GM13976 (cell line): Measurements from ENCODE around the gene HDAC9.

Experiments used
- DNase-seq: peaks from one replicate; pipeline ENCODE4 v3.0.0; 2012; ENCODE audit warnings: low spot score
- in situ Hi-C: fragments of 300-500 bp; cut with MboI; formaldehyde crosslinking; loops from one replicate; pipeline ENCODE4 v1.12.0; 2022; ENCODE audit warnings: low sequenced_read_pairs, mixed read lengths, inconsistent platforms; ENCODE audit not compliant: unreplicated experiment
- TF ChIP-seq, protein P1 (sequence below): IDR thresholded peaks from 2 replicates; pipeline ENCODE4 v1.5.1; 2012; ENCODE audit warnings: borderline replicate concordance, mild to moderate bottlenecking; ENCODE audit not compliant: insufficient read depth; ENCODE audit errors: extremely low read depth, missing control alignments, control extremely low read depth

Gene HDAC9

DNA sequence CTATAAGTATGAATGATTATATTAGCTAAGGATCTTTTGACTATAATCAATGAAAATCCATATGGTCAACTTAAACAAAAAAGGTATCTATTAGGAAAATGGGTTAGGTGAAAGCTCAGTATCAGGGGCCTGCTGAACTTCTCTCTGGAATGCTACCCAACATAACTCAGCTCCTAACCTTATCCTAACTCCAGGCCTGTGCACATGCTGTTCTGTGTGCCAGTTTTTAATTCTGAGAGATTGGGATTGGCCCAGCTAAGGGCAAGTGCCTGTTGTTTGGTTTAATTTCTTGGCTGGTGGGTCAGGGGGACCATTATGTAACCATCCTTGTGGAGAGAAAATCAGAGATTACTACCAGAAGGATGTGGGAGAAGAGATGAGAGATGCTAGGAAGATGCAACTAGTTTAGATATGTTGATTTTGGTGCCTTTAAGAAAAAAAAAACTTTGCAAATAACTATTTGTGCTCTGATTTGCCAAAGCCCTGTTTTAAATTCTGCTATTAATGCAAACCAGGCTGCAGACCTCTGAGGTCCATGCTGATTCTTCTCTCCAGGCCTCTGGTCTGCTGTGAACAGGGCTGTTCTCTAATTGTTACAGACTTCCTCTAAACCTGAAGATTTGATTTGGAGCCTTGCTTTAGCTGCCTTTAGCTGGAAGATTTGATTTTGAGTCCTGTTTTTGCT is 23.9 kb upstream of the HDAC9 start:
- in situ Hi-C loops, result no loop called here
- no peak for DNase-seq
- TF ChIP-seq, protein P1, sequence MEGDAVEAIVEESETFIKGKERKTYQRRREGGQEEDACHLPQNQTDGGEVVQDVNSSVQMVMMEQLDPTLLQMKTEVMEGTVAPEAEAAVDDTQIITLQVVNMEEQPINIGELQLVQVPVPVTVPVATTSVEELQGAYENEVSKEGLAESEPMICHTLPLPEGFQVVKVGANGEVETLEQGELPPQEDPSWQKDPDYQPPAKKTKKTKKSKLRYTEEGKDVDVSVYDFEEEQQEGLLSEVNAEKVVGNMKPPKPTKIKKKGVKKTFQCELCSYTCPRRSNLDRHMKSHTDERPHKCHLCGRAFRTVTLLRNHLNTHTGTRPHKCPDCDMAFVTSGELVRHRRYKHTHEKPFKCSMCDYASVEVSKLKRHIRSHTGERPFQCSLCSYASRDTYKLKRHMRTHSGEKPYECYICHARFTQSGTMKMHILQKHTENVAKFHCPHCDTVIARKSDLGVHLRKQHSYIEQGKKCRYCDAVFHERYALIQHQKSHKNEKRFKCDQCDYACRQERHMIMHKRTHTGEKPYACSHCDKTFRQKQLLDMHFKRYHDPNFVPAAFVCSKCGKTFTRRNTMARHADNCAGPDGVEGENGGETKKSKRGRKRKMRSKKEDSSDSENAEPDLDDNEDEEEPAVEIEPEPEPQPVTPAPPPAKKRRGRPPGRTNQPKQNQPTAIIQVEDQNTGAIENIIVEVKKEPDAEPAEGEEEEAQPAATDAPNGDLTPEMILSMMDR, result no peak

GRCh38 chr7:18472161-18472483 is 23.4 kb upstream of the HDAC9 start:
- TF ChIP-seq, protein P1, result no peak

DNA sequence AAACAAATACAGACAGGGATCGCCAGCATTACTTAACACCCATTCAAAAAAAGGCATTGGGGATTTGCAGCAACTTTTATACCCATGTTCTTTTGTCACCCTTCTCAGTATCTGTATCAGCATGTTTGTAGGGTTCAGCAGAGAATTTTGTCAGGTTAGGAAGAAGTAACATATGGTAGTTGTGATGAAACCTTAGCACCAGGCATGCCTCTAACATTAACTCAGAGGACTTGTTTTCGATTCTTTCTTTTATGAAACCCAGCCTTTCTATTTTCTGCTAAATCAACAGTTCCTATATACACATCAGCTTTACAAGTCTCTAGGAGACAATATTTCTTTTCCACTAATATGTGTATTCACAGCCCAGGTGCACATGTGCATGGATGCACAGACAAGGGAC is 22.4 kb upstream of the HDAC9 start:
- TF ChIP-seq, protein P1, result no peak
- DNase-seq, result no peak
- in situ Hi-C loops, result no loop called here

More at GRCh38 chr7:18472161-18472483, 23.4 kb upstream of the HDAC9 start:
- in situ Hi-C loops, result no loop called here
- DNase-seq, result no peak

DNA sequence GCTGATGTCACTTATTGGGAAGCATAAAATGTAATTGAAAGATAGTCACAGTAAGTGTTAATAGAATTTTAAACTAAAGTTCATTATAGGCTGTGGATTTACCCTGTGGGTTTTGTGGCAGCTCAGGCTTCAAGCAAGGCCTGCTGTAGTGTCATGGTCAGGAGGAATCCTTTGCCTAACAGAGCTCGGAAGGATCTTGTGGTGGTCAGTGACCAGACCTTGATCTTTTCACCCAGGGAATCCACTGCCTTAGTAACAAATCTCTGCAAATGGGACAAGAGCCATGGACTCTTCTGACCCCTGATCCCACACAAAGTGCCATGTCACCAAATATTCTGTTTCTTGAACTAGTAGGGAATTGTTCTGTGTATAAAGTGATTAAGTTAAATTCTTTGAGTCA is 20.6 kb upstream of the HDAC9 start:
- TF ChIP-seq, protein P1, result no peak
- DNase-seq, result no peak
- in situ Hi-C loops, result no loop called here

DNA sequence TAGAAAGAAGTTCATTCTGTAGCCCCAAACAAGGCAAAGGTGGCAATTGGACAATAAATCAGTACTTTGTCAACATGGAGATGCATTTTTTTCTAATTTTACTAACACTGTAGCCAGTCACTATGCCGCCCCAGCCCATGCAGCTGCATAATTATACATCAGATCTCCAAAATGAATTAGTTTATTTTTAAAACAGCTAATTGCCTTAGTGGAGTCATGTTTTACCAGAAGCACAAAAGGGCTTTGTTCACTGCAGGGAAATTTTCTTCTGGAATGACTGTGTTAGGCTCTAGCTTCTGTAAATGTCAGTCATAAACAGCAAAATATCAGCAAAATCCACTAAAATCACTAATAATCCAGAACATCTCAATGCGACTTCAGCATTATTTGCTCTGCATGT is 20.1 kb upstream of the HDAC9 start:
- in situ Hi-C loops, result no loop called here
- DNase-seq, result no peak
- TF ChIP-seq, protein P1, result no peak

DNA sequence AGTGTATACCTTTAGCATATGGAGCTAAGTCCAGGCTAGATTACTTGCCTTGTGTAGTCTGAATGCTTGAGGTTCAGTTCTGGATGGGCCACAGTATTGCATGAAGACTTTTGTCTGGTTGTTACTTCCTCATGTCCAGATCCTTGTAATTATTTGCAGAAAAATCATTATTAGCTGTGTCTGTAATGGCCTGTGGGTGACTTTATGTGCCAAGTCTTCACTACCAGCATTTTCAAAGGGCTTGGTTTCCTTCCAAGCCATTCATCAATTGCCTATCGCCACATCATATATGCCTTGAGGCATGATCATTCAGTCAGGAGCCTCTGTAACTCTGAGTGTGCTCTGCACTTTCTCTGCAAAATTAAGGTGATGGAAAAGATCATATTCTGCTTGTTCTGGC is 13.8 kb upstream of the HDAC9 start:
- DNase-seq, result no peak
- TF ChIP-seq, protein P1, result no peak
- in situ Hi-C loops, result no loop called here
